NT2/D1 (cell line): ENCODE results near the gene LRCOL1.

Source experiments
- DNase-seq: peaks from one replicate; pipeline ENCODE4 v3.0.0-alpha.2; 2011; ENCODE audit warnings: low read depth, low spot score
- H3K27me3 ChIP-seq: 2 replicates; pipeline ENCODE4 v1.6.0; 2011; ENCODE audit warnings: mild to moderate bottlenecking; ENCODE audit not compliant: insufficient read length, insufficient read depth
- H3K36me3 ChIP-seq: 2 replicates; pipeline ENCODE4 v1.6.1; 2011; ENCODE audit warnings: mild to moderate bottlenecking, low read length, mixed read lengths; ENCODE audit not compliant: insufficient read depth, insufficient read length
- H3K4me1 ChIP-seq: 2 replicates; pipeline ENCODE4 v1.5.1; 2011; ENCODE audit not compliant: insufficient read depth, insufficient read length
- H3K4me3 ChIP-seq: 2 replicates; pipeline ENCODE4 v1.5.1; 2011; ENCODE audit warnings: low read depth; ENCODE audit not compliant: insufficient read length
- H3K9ac ChIP-seq: 2 replicates; pipeline ENCODE4 v1.6.0; 2011; ENCODE audit warnings: low read depth; ENCODE audit not compliant: insufficient read length
- H3K9me3 ChIP-seq: 2 replicates; pipeline ENCODE4 v1.5.1; 2011; ENCODE audit warnings: mild to moderate bottlenecking, low read length; ENCODE audit not compliant: insufficient read depth
- SUZ12 ChIP-seq: IDR thresholded peaks from 2 replicates; pipeline ENCODE4 v1.6.1; 2011; ENCODE audit not compliant: insufficient read length, insufficient read depth; ENCODE audit errors: extremely low read depth
- YY1 ChIP-seq: IDR thresholded peaks from 2 replicates; pipeline ENCODE4 v1.6.1; 2011; ENCODE audit not compliant: insufficient read length, insufficient read depth
- ZNF274 ChIP-seq: IDR thresholded peaks from 2 replicates; pipeline ENCODE4 v1.6.1; 2011; ENCODE audit warnings: mild to moderate bottlenecking, low read depth, low read length

Gene LRCOL1

GRCh38 chr12:132570635-132571034 is 39.7 kb downstream of the LRCOL1 start:
- Histone ChIP-seq H3K4me3 (no peak overlapping the region), H3K27me3 (peaks cover 8% of the 10 kb centered on the region), H3K36me3 (peaks cover 91% of the 10 kb centered on the region), H3K4me1 (no peaks in the 10 kb centered on the region), H3K9me3 (no peaks in the 10 kb centered on the region), H3K9ac (no peak overlapping the region)
- DNase-seq, result no peak
- TF ChIP-seq SUZ12 (no peak), YY1 (no peak), ZNF274 (no peak)

GRCh38 chr12:132569856-132570480 is 40.4 kb downstream of the LRCOL1 start:
- peaks cover 93% of the 10 kb centered on the region for H3K36me3 ChIP-seq
- H3K4me1 ChIP-seq, result no peaks in the 10 kb centered on the region
- H3K4me3 ChIP-seq, result no peak overlapping the region
- no peak for DNase-seq
- no peaks in the 10 kb centered on the region for H3K9me3 ChIP-seq
- TF ChIP-seq ZNF274 (no peak), YY1 (no peak), SUZ12 (no peak)
- peaks cover 15% of the 10 kb centered on the region for H3K27me3 ChIP-seq
- H3K9ac ChIP-seq, result no peak overlapping the region

- TF ChIP-seq ZNF274 (no peak), SUZ12 (no peak), YY1 (no peak)
- H3K9ac ChIP-seq, result no peak overlapping the region
Observed at GRCh38 chr12:132568826-132569480, 41.4 kb downstream of the LRCOL1 start.

GRCh38 chr12:132568301-132568700 is 42.1 kb downstream of the LRCOL1 start:
- peaks cover 84% of the 10 kb centered on the region for H3K36me3 ChIP-seq
- H3K4me3 ChIP-seq, result no peak overlapping the region
- TF ChIP-seq ZNF274 (no peak), YY1 (no peak), SUZ12 (no peak)
- DNase-seq, result no peak
- H3K27me3 ChIP-seq, result peaks cover 21% of the 10 kb centered on the region
- H3K9me3 ChIP-seq, result no peaks in the 10 kb centered on the region
- H3K9ac ChIP-seq, result no peak overlapping the region
- no peaks in the 10 kb centered on the region for H3K4me1 ChIP-seq

More at GRCh38 chr12:132568826-132569480, 41.4 kb downstream of the LRCOL1 start:
- H3K9me3 ChIP-seq, result no peaks in the 10 kb centered on the region
- H3K36me3 ChIP-seq, result peaks cover 89% of the 10 kb centered on the region
- peaks cover 20% of the 10 kb centered on the region for H3K27me3 ChIP-seq
- no peak for DNase-seq
- no peaks in the 10 kb centered on the region for H3K4me1 ChIP-seq
- no peak overlapping the region for H3K4me3 ChIP-seq

- Histone ChIP-seq H3K4me3 (no peak overlapping the region), H3K9me3 (no peaks in the 10 kb centered on the region), H3K9ac (no peak overlapping the region), H3K27me3 (peaks cover 24% of the 10 kb centered on the region), H3K4me1 (peaks cover 3% of the 10 kb centered on the region), H3K36me3 (peaks cover 73% of the 10 kb centered on the region)
- DNase-seq, result no peak
- TF ChIP-seq YY1 (no peak), SUZ12 (no peak), ZNF274 (no peak)
Observed at GRCh38 chr12:132566516-132567131, 43.8 kb downstream of the LRCOL1 start.

GRCh38 chr12:132565365-132565764 is 45.0 kb downstream of the LRCOL1 start:
- TF ChIP-seq ZNF274, result no peak
- TF ChIP-seq YY1, result no peak
- TF ChIP-seq SUZ12, result no peak
- Histone ChIP-seq H3K36me3 (peaks cover 61% of the 10 kb centered on the region), H3K9me3 (no peaks in the 10 kb centered on the region), H3K4me3 (no peak overlapping the region), H3K9ac (no peak overlapping the region), H3K4me1 (peaks cover 7% of the 10 kb centered on the region), H3K27me3 (peaks cover 24% of the 10 kb centered on the region)
- DNase-seq, result no peak

GRCh38 chr12:132563911-132564310 is 46.5 kb downstream of the LRCOL1 start:
- no peak for DNase-seq
- H3K27me3 ChIP-seq, result peaks cover 32% of the 10 kb centered on the region
- TF ChIP-seq ZNF274 (no peak), SUZ12 (no peak), YY1 (no peak)
- peaks cover 7% of the 10 kb centered on the region for H3K4me1 ChIP-seq
- H3K36me3 ChIP-seq, result peaks cover 50% of the 10 kb centered on the region
- H3K9ac ChIP-seq, result no peak overlapping the region
- no peaks in the 10 kb centered on the region for H3K9me3 ChIP-seq
- H3K4me3 ChIP-seq, result no peak overlapping the region
